Smooth muscle cell (in vitro differentiated cells): ENCODE data around the gene TOM1L2. TPM values are rescaled to one million over a fixed set of nuclear protein-coding genes. Genes with fewer than 3 reads are reported as not detected.
A peak's percentile ranks its signal among the peaks of the same experiment; 100 is the strongest.

ENCODE experiments used
- DNase-seq: peaks from one replicate; lab custom pipeline; 2025; ENCODE audit not compliant: unreplicated experiment; lab: John Stamatoyannopoulos, UW
- H2AFZ ChIP-seq: fragments of 200-600 bp; sonication (generic); 2 replicates; pipeline ENCODE4 v1.6.0; 2016; ENCODE audit warnings: antibody characterized with exemption, low read depth, mild to moderate bottlenecking
- H3F3A ChIP-seq: fragments of 200-600 bp; sonication (generic); 2 replicates; pipeline ENCODE4 v1.6.0; 2017; ENCODE audit warnings: antibody characterized with exemption, low read depth
- H3K27ac ChIP-seq: fragments of 200-600 bp; sonication (generic); 2 replicates; pipeline ENCODE4 v1.5.1; 2016; ENCODE audit warnings: low read depth, mild to moderate bottlenecking
- H3K27me3 ChIP-seq: fragments of 200-600 bp; sonication (generic); 2 replicates; pipeline ENCODE4 v1.6.1; 2016; ENCODE audit warnings: low read depth, mild to moderate bottlenecking
- H3K36me3 ChIP-seq: fragments of 200-600 bp; sonication (generic); 2 replicates; pipeline ENCODE4 v1.5.1; 2016; ENCODE audit warnings: low read depth
- H3K4me1 ChIP-seq: fragments of 200-600 bp; sonication (generic); 2 replicates; pipeline ENCODE4 v1.5.1; 2016; ENCODE audit warnings: low read depth
- H3K4me2 ChIP-seq: fragments of 200-600 bp; sonication (generic); 2 replicates; pipeline ENCODE4 v1.6.0; 2016; ENCODE audit warnings: mild to moderate bottlenecking
- H3K4me3 ChIP-seq: fragments of 200-600 bp; sonication (generic); 2 replicates; pipeline ENCODE4 v1.5.1; 2016; ENCODE audit warnings: mild to moderate bottlenecking
- H3K79me2 ChIP-seq: fragments of 200-600 bp; sonication (generic); 2 replicates; pipeline ENCODE4 v1.6.0; 2016; ENCODE audit warnings: low read depth, mild to moderate bottlenecking
- H3K9ac ChIP-seq: fragments of 200-600 bp; sonication (generic); 2 replicates; pipeline ENCODE4 v1.6.0; 2016; ENCODE audit warnings: low read depth
- H3K9me3 ChIP-seq: fragments of 200-600 bp; sonication (generic); replicated peaks from 2 replicates; pipeline ENCODE4 v1.5.1; 2016; ENCODE audit warnings: low read depth
- H4K20me1 ChIP-seq: fragments of 200-600 bp; sonication (generic); 2 replicates; pipeline ENCODE4 v1.6.0; 2016; ENCODE audit warnings: low read depth
- CTCF ChIP-seq: fragments of 200-600 bp; sonication (generic); IDR thresholded peaks from 2 replicates; pipeline ENCODE4 v1.5.1; 2017; ENCODE audit warnings: borderline replicate concordance, mild to moderate bottlenecking, antibody characterized with exemption; ENCODE audit not compliant: insufficient read depth, poor library complexity, severe bottlenecking
- WGBS: methylation state at CpG from one replicate; pipeline ENCODE4 v1.1.7; 2016; ENCODE audit warnings: low lambda C conversion rate; 5-methylcytosine and 5-hydroxymethylcytosine counted together
- polyA plus RNA-seq: library from polyadenylated mRNA; unstranded; fragments of >200 nt; fragmentation: Nextera tagmentation; extraction: Ambion mirVana; gene quantifications from 2 replicates; pipeline ENCODE4 v1.2.1, GENCODE V29; 2016
- total RNA-seq: library from RNA; depleted of rRNA; stranded (reverse); fragments of >200 nt; gene quantifications from 2 replicates; pipeline ENCODE4 v1.2.3, GENCODE V29; 2014

The TOM1L2 gene
- total and polyA plus RNA-seq, 2 experiments from 2014 or later, result 20.3 to 27.0 TPM

- H3K9me3 ChIP-seq, result no peaks in the 10 kb centered on the region
- peak overlapping the region; percentile 94 for H3K27ac ChIP-seq
- H3K79me2 ChIP-seq, result peaks cover 32% of the 10 kb centered on the region
- DNase-seq, result no peak
- no peaks in the 10 kb centered on the region for H3K36me3 ChIP-seq
- H4K20me1 ChIP-seq, result peaks cover 6% of the 10 kb centered on the region
- H3K4me2 ChIP-seq, result peak overlapping the region; percentile 29
- peaks cover 25% of the 10 kb centered on the region for H3K4me1 ChIP-seq
- H3F3A ChIP-seq, result peaks cover 27% of the 10 kb centered on the region
- H3K9ac ChIP-seq, result peak overlapping the region; percentile 26
- WGBS, result 40% methylated on average over 5 of the region's 5 CpGs
- no peaks in the 10 kb centered on the region for H3K27me3 ChIP-seq
- H3K4me3 ChIP-seq, result no peak overlapping the region
- peak; percentile 80 for TF ChIP-seq CTCF
- no peak overlapping the region for H2AFZ ChIP-seq
Observed at GRCh38 chr17:17919169-17920107, 52.8 kb downstream of the TOM1L2 start.

GRCh38 chr17:17917394-17917793 lies 54.8 kb downstream of the TOM1L2 start:
- Histone ChIP-seq H3K9me3 (no peaks in the 10 kb centered on the region), H3K36me3 (no peaks in the 10 kb centered on the region), H2AFZ (no peak overlapping the region), H3F3A (peaks cover 21% of the 10 kb centered on the region), H3K4me1 (peaks cover 32% of the 10 kb centered on the region), H4K20me1 (peaks cover 6% of the 10 kb centered on the region), H3K27me3 (no peaks in the 10 kb centered on the region), H3K79me2 (peaks cover 22% of the 10 kb centered on the region), H3K9ac (no peak overlapping the region), H3K4me2 (no peak overlapping the region), H3K4me3 (no peak overlapping the region), H3K27ac (peak overlapping the region; percentile 94)
- TF ChIP-seq CTCF, result no peak
- no peak for DNase-seq

GRCh38 chr17:17915183-17915582 lies 57.0 kb downstream of the TOM1L2 start:
- no peak for TF ChIP-seq CTCF
- Histone ChIP-seq H3K36me3 (no peaks in the 10 kb centered on the region), H3K9me3 (no peaks in the 10 kb centered on the region)

More at GRCh38 chr17:17915183-17915582, 57.0 kb downstream of the TOM1L2 start:
- Histone ChIP-seq H4K20me1 (peaks cover 6% of the 10 kb centered on the region), H2AFZ (no peak overlapping the region), H3K4me3 (no peak overlapping the region), H3K9ac (no peak overlapping the region), H3K79me2 (peaks cover 22% of the 10 kb centered on the region), H3K4me1 (peaks cover 18% of the 10 kb centered on the region), H3K4me2 (no peak overlapping the region), H3K27me3 (no peaks in the 10 kb centered on the region), H3K27ac (no peak overlapping the region), H3F3A (peaks cover 18% of the 10 kb centered on the region)
- DNase-seq, result no peak
